Hematopoietic multipotent progenitor cell treated with erythropoietin and hydrocortisone succinate and interleukin-3 and kit ligand, for 8 days (in vitro differentiated cells): ENCODE results near the gene ABCG1.

ENCODE experiments used
- DNase-seq: peaks from one replicate; pipeline ENCODE4 v3.0.0-alpha.2; 2015

The ABCG1 gene

DNA sequence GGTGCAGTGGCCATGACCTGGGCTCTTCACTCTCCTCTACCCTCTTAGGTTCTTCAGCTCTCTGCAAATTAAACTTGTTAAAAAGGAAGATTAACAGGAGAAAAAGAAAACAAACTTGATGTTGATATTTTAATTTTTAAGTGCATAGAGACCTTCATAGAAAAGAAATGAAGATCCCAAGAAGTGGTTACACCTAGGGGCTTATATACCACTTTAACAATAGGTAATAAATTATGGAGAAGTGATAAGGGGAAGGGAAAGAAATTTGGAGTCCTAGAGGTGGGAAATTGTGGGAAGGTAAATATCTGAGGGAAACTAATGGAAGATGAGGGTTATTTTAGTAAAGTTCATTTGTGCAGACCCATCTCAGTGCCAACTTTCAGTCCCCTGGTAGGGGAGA is 112.7 kb downstream of the ABCG1 start:
- DNase-seq = no peak

DNA sequence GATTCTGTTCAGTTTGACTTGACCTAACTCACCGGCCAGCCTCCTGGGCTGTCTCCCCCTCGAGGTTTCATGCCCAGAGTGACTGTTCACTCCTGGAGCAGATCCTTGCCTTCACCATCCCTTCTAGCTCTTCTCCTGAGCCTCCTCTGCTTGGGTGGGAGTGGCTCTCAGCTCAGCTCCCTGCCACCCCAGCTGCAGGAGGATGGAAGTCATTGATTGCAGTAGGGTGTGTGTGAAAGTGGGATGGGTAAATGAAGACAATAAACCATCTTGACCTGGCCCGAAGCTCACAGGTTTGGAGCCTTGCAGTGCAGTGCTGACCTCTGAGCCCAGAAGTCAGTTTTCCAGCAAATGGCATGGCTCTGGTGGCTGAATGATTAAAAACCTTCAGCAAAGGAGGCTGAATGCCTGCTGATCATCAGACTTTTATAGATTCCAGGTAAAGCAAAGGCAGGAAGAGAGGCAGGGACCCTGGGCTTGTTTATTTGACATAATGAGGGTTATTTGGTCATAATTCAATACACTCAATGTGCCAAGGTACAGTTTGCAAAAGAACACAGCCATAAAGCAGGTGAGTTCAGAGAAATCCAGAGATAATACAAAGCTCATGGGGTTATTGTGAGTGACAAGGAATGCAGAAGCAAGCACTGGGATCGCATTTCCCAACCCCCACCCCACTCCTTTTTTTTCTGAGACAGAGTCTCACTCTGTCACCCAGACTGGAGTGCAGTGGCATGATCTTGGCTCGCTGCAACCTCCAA is 113.8 kb downstream of the ABCG1 start:
- DNase-seq = no peak

DNA sequence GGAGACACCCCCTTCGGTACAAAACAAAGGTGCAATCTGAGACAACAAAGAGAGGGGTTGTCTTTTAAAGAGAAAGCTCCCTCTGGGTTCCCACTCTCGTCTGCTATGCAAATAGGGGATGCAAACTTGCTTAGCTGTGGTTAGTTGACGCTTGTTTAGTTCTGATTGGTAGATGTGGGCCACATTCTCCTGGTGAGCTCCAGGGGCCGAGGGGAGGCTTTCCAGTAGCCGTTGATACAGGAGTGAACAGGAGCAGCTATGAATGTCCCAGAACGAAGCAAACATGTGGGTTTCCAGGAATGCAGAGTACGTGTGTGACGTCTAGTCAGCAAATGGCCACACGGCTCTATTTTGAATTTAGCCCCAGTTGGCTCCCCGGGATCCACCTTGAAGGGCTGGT is 117.1 kb downstream of the ABCG1 start:
- DNase-seq = no peak

DNA sequence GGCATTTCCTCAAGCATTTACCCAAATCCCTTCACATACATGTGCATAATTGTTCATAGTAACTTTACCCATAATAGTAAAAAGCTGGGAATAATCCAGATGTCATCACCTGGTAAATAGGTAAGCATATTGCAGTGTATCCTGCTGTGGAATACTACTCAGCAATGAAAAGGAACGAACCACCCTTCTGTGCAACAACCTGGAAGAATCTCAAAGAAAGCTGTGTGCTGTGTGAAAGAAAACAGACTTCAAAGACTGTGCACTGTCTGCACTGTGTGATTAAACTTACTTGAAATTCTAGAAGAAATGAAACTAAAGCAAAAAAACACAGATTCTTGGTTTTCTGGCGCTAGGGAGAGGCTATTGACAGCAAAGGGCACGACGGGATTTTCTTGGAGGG is 118.3 kb downstream of the ABCG1 start:
- DNase-seq = no peak

DNA sequence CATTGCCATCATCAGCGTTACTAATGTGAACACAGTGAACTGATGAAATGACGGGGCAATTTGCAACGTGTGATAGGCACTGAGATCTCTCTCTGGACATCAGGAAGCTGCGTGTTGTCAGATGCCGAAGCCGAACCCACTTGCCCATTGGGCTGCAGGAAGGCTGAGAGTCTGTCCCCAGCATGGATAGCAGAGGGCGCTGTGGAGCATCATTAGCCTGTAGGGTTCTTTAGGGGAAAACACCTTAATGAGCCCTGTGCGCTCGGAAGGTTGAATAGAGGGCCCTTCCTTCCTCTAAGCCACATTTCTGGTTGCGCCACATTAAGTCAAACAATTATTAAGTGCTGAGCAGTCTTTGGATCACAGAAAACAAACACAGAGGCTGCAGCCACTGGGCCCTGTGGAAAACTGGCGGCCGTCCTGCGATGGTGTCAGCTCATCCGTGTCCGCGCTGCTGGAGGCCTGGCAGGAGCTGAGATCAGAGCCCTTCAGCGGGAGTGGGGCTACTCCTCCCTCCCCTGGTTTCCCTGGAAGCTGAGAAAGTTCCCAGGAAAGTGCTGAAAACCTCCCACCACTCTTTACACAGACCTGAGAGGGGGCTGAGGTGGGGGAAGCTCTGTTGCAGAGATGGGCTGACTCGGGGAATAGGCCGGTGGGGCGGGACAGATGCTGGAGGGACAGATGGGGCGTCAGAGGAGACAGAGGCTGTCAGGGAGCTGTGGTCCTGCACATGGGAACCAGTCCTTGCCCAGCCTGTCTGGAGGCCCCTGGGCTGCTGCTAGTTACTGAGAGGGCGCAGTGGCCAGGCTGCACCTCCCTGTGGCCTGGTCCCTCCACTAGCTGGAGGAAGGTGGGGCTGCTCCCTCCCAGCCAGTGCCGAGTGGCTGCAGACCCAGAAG is 119.1 kb downstream of the ABCG1 start:
- DNase-seq = peak; percentile 74

DNA sequence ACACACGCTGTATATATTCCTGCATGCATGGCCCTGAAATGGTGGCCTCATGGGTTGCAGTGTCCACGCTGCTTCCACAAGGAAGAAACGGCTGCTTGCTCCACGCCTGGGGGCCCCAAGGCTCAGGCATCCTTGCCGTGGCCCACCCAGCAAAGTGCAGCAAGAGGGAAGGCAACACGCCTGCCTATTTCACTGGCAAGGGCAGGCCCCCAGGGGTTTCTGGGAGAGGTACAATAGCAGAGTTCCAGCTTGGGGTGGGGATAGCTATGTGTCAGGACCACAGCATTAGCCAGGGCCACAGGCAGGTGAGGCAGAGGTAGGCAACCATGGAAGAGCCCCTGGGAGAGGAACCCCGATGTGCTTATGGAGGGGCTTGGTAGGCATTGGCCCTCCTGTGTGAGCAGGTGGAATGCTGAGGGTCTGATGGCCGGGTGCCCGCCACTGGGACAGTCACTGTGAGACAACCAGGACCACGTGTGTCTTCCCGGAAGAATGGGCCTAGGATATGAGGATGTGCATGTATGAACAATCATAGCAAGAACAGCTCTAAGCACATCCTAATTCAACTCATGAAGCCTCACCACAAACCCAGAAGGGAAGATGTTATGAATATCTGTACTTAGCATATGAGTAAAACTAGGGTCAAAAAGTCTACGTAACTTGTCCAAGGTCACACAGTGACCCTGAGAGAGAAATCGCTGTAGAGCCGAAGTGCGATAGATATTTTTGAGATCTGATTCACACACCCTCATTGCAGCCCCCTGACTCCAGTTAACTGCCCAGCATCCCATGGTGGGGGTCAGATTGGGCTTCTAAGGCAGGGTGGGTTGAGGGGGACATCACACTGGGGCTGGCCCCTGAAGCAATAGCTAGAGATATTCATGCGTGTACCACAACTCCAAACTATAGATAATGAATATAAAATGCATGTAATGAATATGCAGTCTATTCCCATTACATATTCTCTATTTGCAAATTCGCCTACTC is 120.1 kb downstream of the ABCG1 start:
- DNase-seq = no peak

DNA sequence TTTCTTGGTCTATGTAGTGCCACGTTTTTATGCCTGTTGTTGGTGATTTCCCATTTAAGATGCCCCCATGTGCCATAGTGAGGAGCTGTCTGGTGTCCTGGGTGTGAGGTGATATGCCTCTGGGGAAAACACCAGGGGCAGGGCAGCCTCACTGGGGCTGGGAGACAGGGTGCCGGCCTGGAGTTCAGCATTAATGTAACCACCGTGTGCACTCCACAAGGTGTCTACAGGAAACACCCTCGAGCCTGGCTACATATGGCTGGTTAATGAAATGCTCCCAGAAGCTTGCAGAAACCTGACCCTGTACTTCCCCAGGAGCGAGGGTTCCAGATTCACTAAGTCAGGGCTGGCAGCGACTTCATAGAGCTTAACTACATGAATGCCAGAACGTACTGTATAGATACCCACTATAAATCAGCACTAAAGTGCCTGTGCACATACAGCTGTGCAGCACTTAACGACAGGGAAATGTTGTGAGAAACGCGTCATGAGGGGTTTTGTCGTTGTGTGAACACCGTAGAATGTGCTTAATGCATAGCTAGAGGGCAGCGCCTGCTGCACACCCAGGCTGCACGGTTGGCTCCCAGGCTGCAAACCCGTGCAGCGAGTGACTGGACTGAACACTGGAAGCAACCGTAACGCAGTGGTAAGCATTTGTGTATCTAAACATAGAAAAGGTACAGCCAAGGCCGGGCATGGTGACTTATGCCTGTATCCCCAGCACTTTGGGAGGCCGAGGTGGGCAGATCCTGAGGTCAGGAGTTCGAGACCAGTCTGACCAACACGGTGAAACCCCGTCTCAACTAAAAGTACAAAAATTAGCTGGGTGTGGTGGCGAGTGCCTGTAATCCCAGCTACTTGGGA is 121.5 kb downstream of the ABCG1 start:
- no peak for DNase-seq

DNA sequence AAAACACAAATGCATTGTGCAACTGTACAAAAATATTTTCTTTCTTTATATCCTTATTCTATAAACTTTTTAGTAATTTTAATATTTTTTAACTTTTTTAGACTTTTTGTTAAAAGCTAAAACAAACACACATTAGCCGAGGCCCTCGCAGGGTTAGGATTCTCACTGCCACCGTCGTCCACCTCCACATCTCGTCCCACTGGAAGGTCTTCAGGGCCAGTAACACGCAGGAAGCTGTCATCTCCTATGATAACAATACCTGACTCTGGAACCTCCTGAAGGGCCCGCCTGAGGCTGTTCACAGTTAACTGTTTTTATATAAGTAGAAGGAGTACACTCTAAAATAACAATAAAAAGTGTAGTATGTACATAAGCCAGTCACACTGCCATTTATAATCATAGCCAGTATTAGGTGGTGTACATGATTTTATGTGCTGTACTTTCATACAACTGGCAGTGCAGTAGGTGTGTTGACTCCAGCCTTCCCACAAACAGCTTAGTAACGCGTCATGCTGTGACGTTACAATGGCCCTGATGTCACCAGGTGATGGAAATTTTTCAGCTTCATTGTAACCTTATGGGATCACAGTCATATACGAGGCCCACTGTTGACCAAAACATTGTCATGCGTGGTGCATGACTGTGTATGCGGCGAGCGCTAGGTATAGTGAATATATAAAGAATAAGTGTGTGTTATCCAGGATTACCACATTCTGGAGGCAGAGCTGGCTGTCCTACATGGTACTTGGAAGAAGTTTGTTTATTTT is 123.0 kb downstream of the ABCG1 start:
- no peak for DNase-seq

DNA sequence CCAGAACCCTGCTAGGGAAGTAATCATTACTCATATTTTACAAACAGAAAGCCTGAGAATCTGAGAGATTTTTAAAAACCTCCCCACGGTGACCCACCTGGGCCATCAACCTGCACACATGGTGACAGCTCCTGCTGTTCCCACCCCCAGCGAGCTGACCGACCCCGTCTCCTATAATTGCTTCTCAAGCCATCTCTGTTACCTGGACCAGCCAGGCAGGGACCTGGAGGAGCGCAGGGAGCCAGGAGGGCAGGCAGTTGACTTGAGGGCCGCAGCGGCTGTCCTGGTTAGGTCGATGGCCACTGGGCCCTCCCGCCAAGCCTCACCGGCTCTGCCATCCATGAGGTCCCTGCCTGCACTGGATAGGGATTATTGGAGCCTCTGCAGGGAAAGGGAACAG is 124.2 kb downstream of the ABCG1 start:
- DNase-seq = no peak

DNA sequence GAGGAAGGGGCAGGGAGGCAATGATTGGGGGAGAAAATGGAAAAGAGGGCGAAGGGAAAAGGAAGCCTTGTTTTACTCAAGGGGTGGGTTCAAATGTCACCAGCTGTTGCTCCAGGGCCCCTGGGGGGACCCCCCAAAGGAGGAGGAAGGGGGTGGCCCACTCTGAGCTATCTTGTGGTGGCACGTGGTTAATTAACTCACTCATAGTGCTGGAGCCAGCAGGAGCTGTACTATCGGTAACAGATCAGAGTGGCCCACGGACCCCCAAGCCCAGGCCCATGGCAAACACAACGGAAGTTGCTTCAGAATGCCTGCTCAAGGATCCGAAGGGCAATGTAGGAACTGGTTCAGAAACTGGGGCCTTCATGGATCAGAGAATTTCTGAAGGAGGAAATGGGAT is 124.6 kb downstream of the ABCG1 start:
- no peak for DNase-seq

DNA sequence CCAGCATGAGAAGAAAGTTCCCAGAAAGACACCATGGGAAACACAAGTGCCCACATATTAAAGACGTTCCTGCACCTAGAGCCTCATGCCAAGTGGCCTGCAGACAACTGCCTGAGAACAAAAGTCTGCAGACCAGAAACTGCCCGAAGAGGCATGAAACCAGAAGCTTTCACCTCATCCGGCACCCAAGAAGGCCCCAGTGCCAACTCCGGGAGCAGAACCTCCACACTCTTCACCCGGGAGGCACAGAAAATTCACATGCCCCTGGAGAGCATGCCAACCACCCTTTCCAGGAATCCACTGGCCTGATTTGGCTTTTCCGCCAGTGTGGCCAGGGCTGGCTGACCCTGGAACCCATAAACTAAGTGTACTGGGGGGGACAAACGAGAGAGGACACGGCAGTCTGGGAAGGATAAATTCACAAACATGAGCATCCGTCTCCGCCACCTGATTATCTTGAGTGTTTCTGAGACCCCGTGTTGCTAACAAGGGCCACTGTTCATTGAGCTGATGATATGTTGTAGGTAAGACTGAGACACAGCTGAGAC is 125.1 kb downstream of the ABCG1 start:
- no peak for DNase-seq

DNA sequence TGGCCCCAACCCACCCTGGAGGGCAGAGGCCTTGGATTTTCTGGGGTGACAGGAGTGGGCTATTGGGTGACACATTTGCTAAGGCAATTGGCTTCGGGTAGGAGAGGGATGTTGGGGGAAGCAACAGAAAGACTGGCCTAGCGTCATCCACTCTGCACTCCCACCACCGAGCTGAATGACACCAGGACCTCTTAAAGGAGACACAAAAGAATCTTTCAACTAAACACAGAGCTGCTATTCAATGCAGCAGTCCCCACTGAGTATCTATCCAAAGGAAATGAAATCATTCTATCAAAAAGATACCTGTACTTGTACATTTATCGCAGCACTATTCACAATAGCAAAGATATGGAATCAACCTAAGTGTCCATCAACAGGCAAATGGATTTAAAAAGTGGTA is 125.7 kb downstream of the ABCG1 start:
- DNase-seq = no peak

DNA sequence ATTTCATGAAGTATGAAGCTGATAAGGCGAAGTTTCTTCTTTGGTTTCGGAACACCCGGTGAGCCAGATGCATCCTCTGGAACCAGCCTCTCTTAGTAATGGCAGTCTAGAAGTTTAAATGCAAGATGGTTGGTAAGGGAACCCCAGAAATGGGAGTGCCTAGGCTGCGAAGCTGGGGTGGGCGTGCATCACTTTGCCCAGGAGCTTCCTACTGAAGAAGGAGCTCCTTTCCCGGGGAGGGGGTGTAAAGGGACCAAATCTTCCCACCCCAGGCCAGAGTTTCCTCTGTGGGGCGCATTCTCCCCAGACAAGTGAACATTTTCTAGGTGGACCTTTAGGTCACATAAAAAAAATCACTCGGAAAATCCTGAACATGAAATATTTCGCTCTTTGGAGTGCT is 127.5 kb downstream of the ABCG1 start:
- DNase-seq = no peak
